ENCODE results near the gene KLHL26.

GRCh38 chr19:18667531-18668251 is 30.9 kb downstream of the KLHL26 start:
- peak; percentile 50; the same call in 1 of the 2 replicates for TF ChIP-seq PBX3 (CRISPR knock-in tag; IDR thresholded peaks at IDR 0.05)
- no peak for TF ChIP-seq ZNF785 (tag by site-specific recombination; IDR thresholded peaks at IDR 0.05)

Measured in HEK293 (cell line).